ENCODE data around the gene MYO9B. TPM values are rescaled to one million over a fixed set of nuclear protein-coding genes. Genes with fewer than 3 reads are reported as not detected.

Gene MYO9B
- total and polyA plus RNA-seq, 9 of the 15 experiments (the other 6 are each of a cell fraction or from before 2014, with no cell fraction given), result 2.4 to 77.6 (median 23.0) TPM

- TF ChIP-seq NR3C1 (CRISPR knock-in tag; IDR thresholded peaks at IDR 0.05) (no peak), FOS (IDR thresholded peaks at IDR 0.05; ENCODE audit: extremely low read depth, insufficient read length) (peak; percentile 14), RREB1 (CRISPR knock-in tag; IDR thresholded peaks at IDR 0.05) (no peak), FOXM1 (IDR thresholded peaks at IDR 0.05; ENCODE audit: low read depth) (peak; percentile 59; the same call in 1 of the 2 replicates), FOXM1 (CRISPR knock-in tag; IDR thresholded peaks at IDR 0.05; ENCODE audit: low read depth) (no peak), FOXP1 (CRISPR knock-in tag; IDR thresholded peaks at IDR 0.05) (peak; percentile 53; the same call in 1 of the 2 replicates), EZH2 (IDR thresholded peaks at IDR 0.05; ENCODE audit: borderline replicate concordance, low read depth, low read length) (no peak), FIP1L1 (IDR thresholded peaks at IDR 0.05; ENCODE audit: low read depth, low read length, poor library complexity, severe bottlenecking) (peak; percentile 61), ILK (tag; IDR thresholded peaks at IDR 0.05; ENCODE audit: borderline replicate concordance, low read depth) (no peak), PHF21A (IDR thresholded peaks at IDR 0.05; ENCODE audit: borderline replicate concordance, low read depth) (0 out of 2 replicates have a peak, but pooled peaks have one; percentile 35), CREB3 (tag; conservative IDR thresholded peaks at IDR 0.05; ENCODE audit: low read depth) (no peak)
- TF ChIP-seq, protein P1, sequence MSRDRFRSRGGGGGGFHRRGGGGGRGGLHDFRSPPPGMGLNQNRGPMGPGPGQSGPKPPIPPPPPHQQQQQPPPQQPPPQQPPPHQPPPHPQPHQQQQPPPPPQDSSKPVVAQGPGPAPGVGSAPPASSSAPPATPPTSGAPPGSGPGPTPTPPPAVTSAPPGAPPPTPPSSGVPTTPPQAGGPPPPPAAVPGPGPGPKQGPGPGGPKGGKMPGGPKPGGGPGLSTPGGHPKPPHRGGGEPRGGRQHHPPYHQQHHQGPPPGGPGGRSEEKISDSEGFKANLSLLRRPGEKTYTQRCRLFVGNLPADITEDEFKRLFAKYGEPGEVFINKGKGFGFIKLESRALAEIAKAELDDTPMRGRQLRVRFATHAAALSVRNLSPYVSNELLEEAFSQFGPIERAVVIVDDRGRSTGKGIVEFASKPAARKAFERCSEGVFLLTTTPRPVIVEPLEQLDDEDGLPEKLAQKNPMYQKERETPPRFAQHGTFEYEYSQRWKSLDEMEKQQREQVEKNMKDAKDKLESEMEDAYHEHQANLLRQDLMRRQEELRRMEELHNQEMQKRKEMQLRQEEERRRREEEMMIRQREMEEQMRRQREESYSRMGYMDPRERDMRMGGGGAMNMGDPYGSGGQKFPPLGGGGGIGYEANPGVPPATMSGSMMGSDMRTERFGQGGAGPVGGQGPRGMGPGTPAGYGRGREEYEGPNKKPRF (IDR thresholded peaks at IDR 0.05; ENCODE audit: low read depth, low read length), result no peak
- TF ChIP-seq, protein P2, sequence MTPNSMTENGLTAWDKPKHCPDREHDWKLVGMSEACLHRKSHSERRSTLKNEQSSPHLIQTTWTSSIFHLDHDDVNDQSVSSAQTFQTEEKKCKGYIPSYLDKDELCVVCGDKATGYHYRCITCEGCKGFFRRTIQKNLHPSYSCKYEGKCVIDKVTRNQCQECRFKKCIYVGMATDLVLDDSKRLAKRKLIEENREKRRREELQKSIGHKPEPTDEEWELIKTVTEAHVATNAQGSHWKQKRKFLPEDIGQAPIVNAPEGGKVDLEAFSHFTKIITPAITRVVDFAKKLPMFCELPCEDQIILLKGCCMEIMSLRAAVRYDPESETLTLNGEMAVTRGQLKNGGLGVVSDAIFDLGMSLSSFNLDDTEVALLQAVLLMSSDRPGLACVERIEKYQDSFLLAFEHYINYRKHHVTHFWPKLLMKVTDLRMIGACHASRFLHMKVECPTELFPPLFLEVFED (CRISPR knock-in tag; conservative IDR thresholded peaks at IDR 0.05), result peak; percentile 62; the same call in 1 of the 2 replicates
Measured at GRCh38 chr19:17226002-17226933, 150.7 kb downstream of the MYO9B start, which contains the start of gene OCEL1 (continued).
